ENCODE measurements around the gene NFKB2.
A peak's percentile ranks its signal among the peaks of the same experiment; 100 is the strongest.

Gene NFKB2

GRCh38 chr10:102419269-102420180 lies 24.0 kb downstream of the NFKB2 start:
- no peak for ATAC-seq (replicated peaks)

GRCh38 chr10:102420181-102420713 lies 24.7 kb downstream of the NFKB2 start:
- DNase-seq: no peak
- Mint-ChIP-seq H3K9me3 (no peaks in the 10 kb centered on the region), H3K36me3 (peaks cover 17 to 19% of the 10 kb centered on the region in 2 donors), H3K4me1 (peaks cover 19 to 48% of the 10 kb centered on the region in 2 donors), H3K4me3 (peak overlapping the region; percentile 98 to 100), H3K27ac (peak overlapping the region; percentile 97), H3K27me3 (peaks cover 36 to 37% of the 10 kb centered on the region in 2 donors)
- no peak for ATAC-seq (replicated peaks)

More at GRCh38 chr10:102419269-102420180, 24.0 kb downstream of the NFKB2 start:
- Mint-ChIP-seq H3K27ac (peak overlapping the region; percentile 88), H3K9me3 (no peaks in the 10 kb centered on the region), H3K27me3 (peaks cover 42% of the 10 kb centered on the region in 2 donors), H3K4me3 (peak overlapping the region; percentile 98 to 100), H3K36me3 (peaks cover 10 to 15% of the 10 kb centered on the region in 2 donors), H3K4me1 (peaks cover 19 to 51% of the 10 kb centered on the region in 2 donors)
- DNase-seq: no peak

GRCh38 chr10:102420714-102421506 lies 25.4 kb downstream of the NFKB2 start, which contains the start of gene FBXL15:
TSS of gene FBXL15 (plus strand) at chr10:102420836. CDS start at chr10:102421130, 294 bp downstream.
- Mint-ChIP-seq H3K27ac (peak within 1 kb of the TSS; percentile 97), H3K36me3 (peaks cover 20 to 23% of the 10 kb centered on the region in 2 donors), H3K27me3 (peaks cover 30 to 31% of the 10 kb centered on the region in 2 donors), H3K4me1 (peaks cover 22 to 48% of the 10 kb centered on the region in 2 donors), H3K9me3 (no peaks in the 10 kb centered on the region), H3K4me3 (peak within 1 kb of the TSS; percentile 98 to 100)
- peak; percentile 95 for DNase-seq
- peak; percentile 81 to 85 for ATAC-seq (replicated peaks)

- H3K9me3 Mint-ChIP-seq: no peaks in the 10 kb centered on the region
- H3K4me3 Mint-ChIP-seq: peak overlapping the region; percentile 98 to 100
- peaks cover 25 to 26% of the 10 kb centered on the region in 2 donors for H3K27me3 Mint-ChIP-seq
- no peak for ATAC-seq (replicated peaks)
- DNase-seq: no peak
- peaks cover 22 to 28% of the 10 kb centered on the region in 2 donors for H3K36me3 Mint-ChIP-seq
- peak overlapping the region; percentile 97 for H3K27ac Mint-ChIP-seq
- peaks cover 26 to 52% of the 10 kb centered on the region in 2 donors for H3K4me1 Mint-ChIP-seq
These were observed 25.9 kb downstream of the NFKB2 start for GRCh38 chr10:102421507-102421756.

- no peak for DNase-seq
- H3K4me1 Mint-ChIP-seq: peaks cover 27 to 57% of the 10 kb centered on the region in 2 donors
- H3K4me3 Mint-ChIP-seq: peak overlapping the region; percentile 98 to 100
- H3K27me3 Mint-ChIP-seq: peaks cover 20 to 21% of the 10 kb centered on the region in 2 donors
- ATAC-seq (replicated peaks): peak; percentile 17 to 20
- H3K27ac Mint-ChIP-seq: peak overlapping the region; percentile 97
- no peaks in the 10 kb centered on the region for H3K9me3 Mint-ChIP-seq
- peaks cover 22 to 31% of the 10 kb centered on the region in 2 donors for H3K36me3 Mint-ChIP-seq
These were observed 26.4 kb downstream of the NFKB2 start for GRCh38 chr10:102421757-102422512.

- Mint-ChIP-seq H3K9me3 (no peaks in the 10 kb centered on the region), H3K27ac (peak overlapping the region; percentile 97), H3K27me3 (peaks cover 13 to 14% of the 10 kb centered on the region in 2 donors), H3K4me1 (peaks cover 34 to 58% of the 10 kb centered on the region in 2 donors), H3K4me3 (peak overlapping the region; percentile 98 to 100), H3K36me3 (peaks cover 29 to 38% of the 10 kb centered on the region in 2 donors)
- peak; percentile 68 for DNase-seq
- ATAC-seq (replicated peaks): peak; percentile 43 to 53
These were observed 27.1 kb downstream of the NFKB2 start for GRCh38 chr10:102422545-102423129.

- Mint-ChIP-seq H3K9me3 (no peaks in the 10 kb centered on the region), H3K36me3 (peaks cover 29 to 42% of the 10 kb centered on the region in 2 donors), H3K27ac (no peak overlapping the region), H3K4me3 (peak overlapping the region; percentile 11 to 40), H3K4me1 (peaks cover 32 to 60% of the 10 kb centered on the region in 2 donors), H3K27me3 (peaks cover 6 to 7% of the 10 kb centered on the region in 2 donors)
- DNase-seq (no peak), ATAC-seq (replicated peaks) (no peak)
These were observed 28.0 kb downstream of the NFKB2 start for GRCh38 chr10:102423372-102423968.

- ATAC-seq (replicated peaks) (no peak), DNase-seq (no peak)
- no peak overlapping the region for H3K4me3 Mint-ChIP-seq
- H3K36me3 Mint-ChIP-seq: peaks cover 29 to 43% of the 10 kb centered on the region in 2 donors
- H3K9me3 Mint-ChIP-seq: no peaks in the 10 kb centered on the region
- peaks cover 29 to 55% of the 10 kb centered on the region in 2 donors for H3K4me1 Mint-ChIP-seq
- H3K27ac Mint-ChIP-seq: no peak overlapping the region
- peaks cover 1 to 2% of the 10 kb centered on the region in 2 donors for H3K27me3 Mint-ChIP-seq
These were observed 28.6 kb downstream of the NFKB2 start for GRCh38 chr10:102424145-102424544.

- no peak overlapping the region for H3K27ac Mint-ChIP-seq
- no peaks in the 10 kb centered on the region for H3K27me3 Mint-ChIP-seq
- no peaks in the 10 kb centered on the region for H3K9me3 Mint-ChIP-seq
- H3K4me1 Mint-ChIP-seq: peaks cover 23 to 48% of the 10 kb centered on the region in 2 donors
- no peak for DNase-seq
- H3K4me3 Mint-ChIP-seq: no peak overlapping the region
- H3K36me3 Mint-ChIP-seq: peaks cover 29 to 43% of the 10 kb centered on the region in 2 donors
- no peak for ATAC-seq (replicated peaks)
These were observed 29.4 kb downstream of the NFKB2 start for GRCh38 chr10:102424916-102425315.

- ATAC-seq (replicated peaks) (no peak), DNase-seq (no peak)
- Mint-ChIP-seq H3K27me3 (no peaks in the 10 kb centered on the region), H3K4me3 (no peak overlapping the region), H3K27ac (peak overlapping the region; percentile 21), H3K9me3 (no peaks in the 10 kb centered on the region), H3K36me3 (peaks cover 29 to 43% of the 10 kb centered on the region in 2 donors), H3K4me1 (peaks cover 23 to 42% of the 10 kb centered on the region in 2 donors)
These were observed 29.9 kb downstream of the NFKB2 start for GRCh38 chr10:102425444-102425843.

GRCh38 chr10:102426803-102427287 lies 31.3 kb downstream of the NFKB2 start:
- Mint-ChIP-seq H3K27ac (no peak overlapping the region), H3K4me3 (no peak overlapping the region), H3K27me3 (no peaks in the 10 kb centered on the region), H3K9me3 (no peaks in the 10 kb centered on the region), H3K36me3 (peaks cover 36 to 43% of the 10 kb centered on the region in 2 donors), H3K4me1 (peaks cover 28 to 45% of the 10 kb centered on the region in 2 donors)
- DNase-seq (no peak), ATAC-seq (replicated peaks) (no peak)

- no peak for ATAC-seq (replicated peaks)
- no peak overlapping the region for H3K4me3 Mint-ChIP-seq
These were observed 34.0 kb downstream of the NFKB2 start for GRCh38 chr10:102429468-102429867.

More at GRCh38 chr10:102429468-102429867, 34.0 kb downstream of the NFKB2 start:
- no peaks in the 10 kb centered on the region for H3K9me3 Mint-ChIP-seq
- peaks cover 30 to 43% of the 10 kb centered on the region in 2 donors for H3K4me1 Mint-ChIP-seq
- H3K36me3 Mint-ChIP-seq: peaks cover 27 to 32% of the 10 kb centered on the region in 2 donors
- H3K27ac Mint-ChIP-seq: no peak overlapping the region
- DNase-seq: no peak
- no peaks in the 10 kb centered on the region for H3K27me3 Mint-ChIP-seq
